ENCODE data around the gene STAB1.

The STAB1 gene

GRCh38 chr3:52483577-52484381 is 11.4 kb upstream of the STAB1 start:
- TF ChIP-seq CTCF (conservative IDR thresholded peaks at IDR 0.05; ENCODE audit: low read depth), result no peak
- ChIA-PET POLR2A (ENCODE audit: low non-redundant PET) (no interaction called here), CTCF (interaction anchor here (0.6 kb wide), 2 partner anchors 13 to 14 kb away, joined by 3 to 4 read pairs; no protein-coding TSS in a partner anchor)
- peak overlapping the region; percentile 91 for H3K27ac ChIP-seq
- DNase-seq (ENCODE audit: low spot score), result peak; percentile 55

GRCh38 chr3:52484680-52485461 is 10.3 kb upstream of the STAB1 start:
- POLR2A ChIA-PET (ENCODE audit: low non-redundant PET), result no interaction called here
- CTCF ChIA-PET, result interaction anchor here (0.6 kb wide), 1 partner anchor 12 kb away, joined by 4 read pairs; no protein-coding TSS in a partner anchor
- peak overlapping the region; percentile 91 for H3K27ac ChIP-seq

GRCh38 chr3:52487050-52487787 is 7.9 kb upstream of the STAB1 start:
- TF ChIP-seq CTCF (conservative IDR thresholded peaks at IDR 0.05; ENCODE audit: low read depth), result no peak
- H3K27ac ChIP-seq, result peak overlapping the region; percentile 91
- ChIA-PET CTCF (no interaction called here), POLR2A (ENCODE audit: low non-redundant PET) (no interaction called here)
- no peak for DNase-seq (ENCODE audit: low spot score)

More at GRCh38 chr3:52484680-52485461, 10.3 kb upstream of the STAB1 start:
- TF ChIP-seq CTCF (conservative IDR thresholded peaks at IDR 0.05; ENCODE audit: low read depth), result no peak
- no peak for DNase-seq (ENCODE audit: low spot score)

GRCh38 chr3:52487788-52488691 is 7.1 kb upstream of the STAB1 start:
- H3K27ac ChIP-seq, result peak overlapping the region; percentile 91; the same call in 1 of the 2 replicates
- TF ChIP-seq CTCF (conservative IDR thresholded peaks at IDR 0.05; ENCODE audit: low read depth), result no peak
- CTCF ChIA-PET, result interaction anchor here (1.5 kb wide), 1 partner anchor 16 kb away, joined by 5 read pairs; no protein-coding TSS in a partner anchor
- DNase-seq (ENCODE audit: low spot score), result no peak
- POLR2A ChIA-PET (ENCODE audit: low non-redundant PET), result no interaction called here

- TF ChIP-seq CTCF (conservative IDR thresholded peaks at IDR 0.05; ENCODE audit: low read depth), result no peak
- peak overlapping the region; percentile 53; the same call in 1 of the 2 replicates for H3K27ac ChIP-seq
- DNase-seq (ENCODE audit: low spot score), result no peak
- ChIA-PET POLR2A (ENCODE audit: low non-redundant PET) (no interaction called here), CTCF (interaction anchor here (1.5 kb wide), 1 partner anchor 16 kb away, joined by 5 read pairs; no protein-coding TSS in a partner anchor)
These were observed 6.4 kb upstream of the STAB1 start for GRCh38 chr3:52488746-52489145.
